Progenitor cell of endocrine pancreas (in vitro differentiated cells): ENCODE data around the gene PRKN. TPM values are rescaled to one million over a fixed set of nuclear protein-coding genes. Genes with fewer than 3 reads are reported as not detected.
"Not testable (repeated sequence)": the region's sequence is repeated elsewhere in the genome, so short reads cannot be mapped to it uniquely, and the experiment has no call there.

Experiments
- DNase-seq: peaks from one replicate; pipeline ENCODE4 v3.0.0; 2021; ENCODE audit warnings: low spot score; ENCODE audit not compliant: unreplicated experiment
- H3K27ac Mint-ChIP-seq: 2 replicates; pipeline ENCODE4 v1.8.0; 2021; ENCODE audit warnings: mild to moderate bottlenecking, moderate library complexity, mixed read lengths
- H3K27me3 Mint-ChIP-seq: 2 replicates; pipeline ENCODE4 v1.8.0; 2021; ENCODE audit warnings: mixed read lengths
- H3K36me3 Mint-ChIP-seq: 2 replicates; pipeline ENCODE4 v1.8.0; 2022; ENCODE audit warnings: mixed read lengths; ENCODE audit not compliant: insufficient read depth
- H3K4me1 Mint-ChIP-seq: 2 replicates; pipeline ENCODE4 v1.8.0; 2021; ENCODE audit warnings: low read depth, mixed read lengths
- H3K4me3 Mint-ChIP-seq: 2 replicates; pipeline ENCODE4 v1.8.0; 2021; ENCODE audit warnings: low read depth, mild to moderate bottlenecking, moderate library complexity, mixed read lengths
- H3K9me3 Mint-ChIP-seq: 2 replicates; pipeline ENCODE4 v1.8.0; 2021; ENCODE audit warnings: low read depth, mixed read lengths
- CTCF ChIP-seq: fragments of 200-600 bp; sonication (generic); IDR thresholded peaks from one replicate; pipeline ENCODE4 v1.5.0; 2021; ENCODE audit warnings: antibody characterized with exemption, mild to moderate bottlenecking; ENCODE audit not compliant: unreplicated experiment
- total RNA-seq: library from RNA; stranded (reverse); gene quantifications from 2 replicates; pipeline ENCODE4 v1.2.1, GENCODE V29; 2021

Gene PRKN
- total RNA-seq, 1 donor from 2014 or later: 4.6 TPM

GRCh38 chr6:161880056-161880455 lies 847.5 kb downstream of the PRKN start:
- H3K36me3 Mint-ChIP-seq: no peaks in the 10 kb centered on the region
- no peak overlapping the region for H3K27ac Mint-ChIP-seq
- no peak for DNase-seq
- no peaks in the 10 kb centered on the region for H3K27me3 Mint-ChIP-seq
- no peaks in the 10 kb centered on the region for H3K4me1 Mint-ChIP-seq
- no peak for TF ChIP-seq CTCF
- H3K9me3 Mint-ChIP-seq: no peaks in the 10 kb centered on the region
- no peak overlapping the region for H3K4me3 Mint-ChIP-seq

- Mint-ChIP-seq H3K9me3 (no peaks in the 10 kb centered on the region), H3K27me3 (peaks cover 4% of the 10 kb centered on the region), H3K36me3 (no peaks in the 10 kb centered on the region), H3K27ac (no peak overlapping the region), H3K4me3 (no peak overlapping the region), H3K4me1 (no peaks in the 10 kb centered on the region)
- no peak for TF ChIP-seq CTCF
- DNase-seq: no peak
Measured at GRCh38 chr6:161876231-161876630, 851.3 kb downstream of the PRKN start.

GRCh38 chr6:161870236-161870901 lies 857.2 kb downstream of the PRKN start:
- no peak overlapping the region for H3K4me3 Mint-ChIP-seq

GRCh38 chr6:161869491-161869890 lies 858.1 kb downstream of the PRKN start:
- no peak for TF ChIP-seq CTCF
- no peaks in the 10 kb centered on the region for H3K4me1 Mint-ChIP-seq
- no peak overlapping the region for H3K4me3 Mint-ChIP-seq
- DNase-seq: no peak
- peaks cover 3% of the 10 kb centered on the region for H3K9me3 Mint-ChIP-seq
- no peak overlapping the region for H3K27ac Mint-ChIP-seq
- H3K27me3 Mint-ChIP-seq: peaks cover 4% of the 10 kb centered on the region
- H3K36me3 Mint-ChIP-seq: no peaks in the 10 kb centered on the region

More at GRCh38 chr6:161870236-161870901, 857.2 kb downstream of the PRKN start:
- Mint-ChIP-seq H3K36me3 (no peaks in the 10 kb centered on the region), H3K27me3 (peaks cover 4% of the 10 kb centered on the region), H3K9me3 (peaks cover 3% of the 10 kb centered on the region), H3K27ac (no peak overlapping the region), H3K4me1 (no peaks in the 10 kb centered on the region)
- TF ChIP-seq CTCF: no peak
- no peak for DNase-seq

- H3K9me3 Mint-ChIP-seq: peaks cover 3% of the 10 kb centered on the region
- TF ChIP-seq CTCF: no peak
- H3K4me3 Mint-ChIP-seq: no peak overlapping the region
- H3K27me3 Mint-ChIP-seq: no peaks in the 10 kb centered on the region
- no peaks in the 10 kb centered on the region for H3K36me3 Mint-ChIP-seq
- DNase-seq: no peak
- H3K27ac Mint-ChIP-seq: no peak overlapping the region
- H3K4me1 Mint-ChIP-seq: no peaks in the 10 kb centered on the region
Measured at GRCh38 chr6:161866570-161866969, 861.0 kb downstream of the PRKN start.

- H3K9me3 Mint-ChIP-seq, DNase-seq, H3K36me3 Mint-ChIP-seq, H3K4me3 Mint-ChIP-seq, H3K27me3 Mint-ChIP-seq, H3K4me1 Mint-ChIP-seq, H3K27ac Mint-ChIP-seq: not testable (repeated sequence)
Measured at GRCh38 chr6:161861061-161861460, 866.5 kb downstream of the PRKN start.
